Activated CD8-positive, alpha-beta memory T cell treated with anti-CD3 and anti-CD28 coated beads, Interleukin-2, amount 10 ng/mL, durations not matched to agents 7 days and 5 days (primary cell): ENCODE results near the gene MRPL51. TPM values are rescaled to one million over a fixed set of nuclear protein-coding genes. Genes with fewer than 3 reads are reported as not detected.
"Not testable (repeated sequence)": the region's sequence is repeated elsewhere in the genome, so short reads cannot be mapped to it uniquely, and the experiment has no call there.

ENCODE experiments used
- ATAC-seq: fragments of 150-1000 bp; cut with Tn5 transposase; one replicate; pipeline ENCODE4 v1.10.0; 2021; ENCODE audit warnings: moderate library complexity
- CTCF ChIA-PET: fragments of 350-600 bp; sonication (Branson Sonifier 250); formaldehyde crosslinking; loops from one replicate; lab custom pipeline; 2021; ENCODE audit warnings: antibody characterized with exemption; lab: Charles Lee
- DNase-seq: peaks from one replicate; pipeline ENCODE4 v3.0.0-alpha.2; 2020
- H3K27ac Mint-ChIP-seq: one replicate; pipeline ENCODE4 v1.8.0; 2021; ENCODE audit warnings: mild to moderate bottlenecking, mixed read lengths
- H3K27me3 Mint-ChIP-seq: one replicate; pipeline ENCODE4 v1.8.0; 2021; ENCODE audit warnings: mixed read lengths
- H3K36me3 Mint-ChIP-seq: one replicate; pipeline ENCODE4 v1.8.0; 2021; ENCODE audit warnings: mild to moderate bottlenecking, mixed read lengths
- H3K4me1 Mint-ChIP-seq: one replicate; pipeline ENCODE4 v1.8.0; 2021; ENCODE audit warnings: mixed read lengths
- H3K4me3 Mint-ChIP-seq: one replicate; pipeline ENCODE4 v1.8.0; 2021; ENCODE audit warnings: mild to moderate bottlenecking, moderate library complexity, mixed read lengths
- H3K9me3 Mint-ChIP-seq: one replicate; pipeline ENCODE4 v1.8.0; 2022; ENCODE audit warnings: low read depth, mixed read lengths
- total RNA-seq, 2 experiments: library from RNA; stranded (reverse); gene quantifications; one replicate each; pipeline ENCODE4 v1.2.3, GENCODE V29; 2021

The MRPL51 gene
- total RNA-seq, 2 experiments from 2014 or later = 191 to 271 TPM

GRCh38 chr12:6494968-6495367 lies 1.9 kb upstream of the MRPL51 start:
- Mint-ChIP-seq H3K27me3 (no peaks in the 10 kb centered on the region), H3K9me3 (no peaks in the 10 kb centered on the region), H3K4me1 (peaks cover 43% of the 10 kb centered on the region), H3K36me3 (peaks cover 49% of the 10 kb centered on the region), H3K4me3 (peak overlapping the region; percentile 91), H3K27ac (peak overlapping the region; percentile 94)
- CTCF ChIA-PET = interaction anchor here (1.0 to 2.0 kb wide), 11 partner anchors 10 to 76 kb away, joined by 3 to 12 read pairs (median 5); partner anchors contain the start of genes GAPDH and TAPBPL
- DNase-seq = no peak
- no peak for ATAC-seq

GRCh38 chr12:6494258-6494743 lies 1.2 kb upstream of the MRPL51 start:
- Mint-ChIP-seq H3K27me3 (no peaks in the 10 kb centered on the region), H3K36me3 (peaks cover 47% of the 10 kb centered on the region), H3K27ac (peak overlapping the region; percentile 94), H3K4me1 (peaks cover 43% of the 10 kb centered on the region), H3K9me3 (no peaks in the 10 kb centered on the region), H3K4me3 (peak overlapping the region; percentile 91)
- ATAC-seq (peak; percentile 4), DNase-seq (no peak)
- CTCF ChIA-PET = interaction anchor here (0.6 to 2.0 kb wide), 11 partner anchors 10 to 76 kb away, joined by 3 to 12 read pairs (median 5); partner anchors contain the start of genes GAPDH and TAPBPL

GRCh38 chr12:6493497-6494257 lies 615 bp upstream of the MRPL51 start, which contains the start of gene NCAPD2:
TSS of gene NCAPD2 (plus strand) at chr12:6494102. CDS start at chr12:6495099, 997 bp downstream.
- H3K4me3 Mint-ChIP-seq = peak within 1 kb of the TSS; percentile 91
- peak within 1 kb of the TSS; percentile 95 for H3K27ac Mint-ChIP-seq
- no peaks in the 10 kb centered on the region for H3K9me3 Mint-ChIP-seq
- ATAC-seq = peak; percentile 87
- peaks cover 45% of the 10 kb centered on the region for H3K36me3 Mint-ChIP-seq
- H3K4me1 Mint-ChIP-seq = peaks cover 43% of the 10 kb centered on the region
- DNase-seq = peak; percentile 99
- H3K27me3 Mint-ChIP-seq = no peaks in the 10 kb centered on the region
- CTCF ChIA-PET = interaction anchor here (0.6 to 2.6 kb wide), 21 partner anchors 9 to 230 kb away, joined by 3 to 12 read pairs (median 4); partner anchors contain the start of genes COPS7A, GAPDH, NOP2 and TAPBPL

- H3K4me3 Mint-ChIP-seq, H3K27me3 Mint-ChIP-seq, ATAC-seq, DNase-seq, H3K27ac Mint-ChIP-seq, H3K9me3 Mint-ChIP-seq: not testable (repeated sequence)
- peaks cover 26% of the 10 kb centered on the region for H3K36me3 Mint-ChIP-seq
- H3K4me1 Mint-ChIP-seq = peaks cover 21% of the 10 kb centered on the region
- CTCF ChIA-PET = interaction anchor here (0.9 to 1.6 kb wide), 2 partner anchors 26 to 67 kb away, joined by 3 to 5 read pairs; no protein-coding TSS in a partner anchor
Measured at GRCh38 chr12:6490673-6491072, 2.4 kb downstream of the MRPL51 start.

- no peak overlapping the region for H3K4me3 Mint-ChIP-seq
- CTCF ChIA-PET = interaction anchor here (1.0 kb wide), 1 partner anchor 52 kb away, joined by 4 read pairs; no protein-coding TSS in a partner anchor
Measured at GRCh38 chr12:6489449-6489848, 3.6 kb downstream of the MRPL51 start.

GRCh38 chr12:6488240-6488639 lies 4.8 kb downstream of the MRPL51 start:
- H3K9me3 Mint-ChIP-seq = no peaks in the 10 kb centered on the region
- no peak overlapping the region for H3K27ac Mint-ChIP-seq
- ATAC-seq = no peak
- CTCF ChIA-PET = interaction anchor here (0.6 to 2.2 kb wide), 6 partner anchors 18 to 65 kb away, joined by 3 to 7 read pairs (median 4); partner anchors contain the start of gene VAMP1
- no peak for DNase-seq
- peaks cover 13% of the 10 kb centered on the region for H3K4me1 Mint-ChIP-seq
- peaks cover 13% of the 10 kb centered on the region for H3K36me3 Mint-ChIP-seq
- H3K27me3 Mint-ChIP-seq = no peaks in the 10 kb centered on the region
- no peak overlapping the region for H3K4me3 Mint-ChIP-seq

More at GRCh38 chr12:6489449-6489848, 3.6 kb downstream of the MRPL51 start:
- ATAC-seq (no peak), DNase-seq (no peak)
- Mint-ChIP-seq H3K27ac (no peak overlapping the region), H3K36me3 (peaks cover 15% of the 10 kb centered on the region), H3K27me3 (no peaks in the 10 kb centered on the region), H3K4me1 (peaks cover 13% of the 10 kb centered on the region), H3K9me3 (no peaks in the 10 kb centered on the region)

- DNase-seq (no peak), ATAC-seq (no peak)
- H3K27ac Mint-ChIP-seq = no peak overlapping the region
- H3K27me3 Mint-ChIP-seq = peaks cover 14% of the 10 kb centered on the region
- H3K4me3 Mint-ChIP-seq = no peak overlapping the region
- no peaks in the 10 kb centered on the region for H3K36me3 Mint-ChIP-seq
- H3K9me3 Mint-ChIP-seq = no peaks in the 10 kb centered on the region
- H3K4me1 Mint-ChIP-seq = no peaks in the 10 kb centered on the region
- CTCF ChIA-PET = no interaction called here
Measured at GRCh38 chr12:6478416-6478815, 14.6 kb downstream of the MRPL51 start.

GRCh38 chr12:6477601-6478377 lies 15.3 kb downstream of the MRPL51 start:
- H3K27me3 Mint-ChIP-seq = peaks cover 14% of the 10 kb centered on the region
- H3K4me3 Mint-ChIP-seq, H3K4me1 Mint-ChIP-seq, H3K36me3 Mint-ChIP-seq, ATAC-seq, H3K9me3 Mint-ChIP-seq, CTCF ChIA-PET, DNase-seq, H3K27ac Mint-ChIP-seq: not testable (repeated sequence)

GRCh38 chr12:6476489-6476888 lies 16.6 kb downstream of the MRPL51 start:
- H3K36me3 Mint-ChIP-seq = no peaks in the 10 kb centered on the region
- H3K4me1 Mint-ChIP-seq = peaks cover 6% of the 10 kb centered on the region
- H3K4me3 Mint-ChIP-seq = no peak overlapping the region
- H3K27me3 Mint-ChIP-seq = peaks cover 14% of the 10 kb centered on the region
- CTCF ChIA-PET = no interaction called here
- H3K27ac Mint-ChIP-seq = no peak overlapping the region
- DNase-seq = no peak
- ATAC-seq = no peak
- H3K9me3 Mint-ChIP-seq = no peaks in the 10 kb centered on the region

GRCh38 chr12:6475233-6475975 lies 17.7 kb downstream of the MRPL51 start:
- CTCF ChIA-PET = not testable (repeated sequence)

GRCh38 chr12:6472491-6472890 lies 20.6 kb downstream of the MRPL51 start:
- peaks cover 20% of the 10 kb centered on the region for H3K36me3 Mint-ChIP-seq
- no peak for ATAC-seq
- CTCF ChIA-PET = interaction anchor here (1.7 to 4.3 kb wide), 2 partner anchors 11 to 21 kb away, joined by 5 to 32 read pairs; partner anchors contain the start of gene TAPBPL
- peaks cover 36% of the 10 kb centered on the region for H3K4me1 Mint-ChIP-seq
- no peak overlapping the region for H3K4me3 Mint-ChIP-seq
- peaks cover 8% of the 10 kb centered on the region for H3K27me3 Mint-ChIP-seq
- no peak overlapping the region for H3K27ac Mint-ChIP-seq
- no peak for DNase-seq
- H3K9me3 Mint-ChIP-seq = no peaks in the 10 kb centered on the region

More at GRCh38 chr12:6475233-6475975, 17.7 kb downstream of the MRPL51 start:
- not testable (repeated sequence) for H3K4me3 Mint-ChIP-seq, DNase-seq, H3K27ac Mint-ChIP-seq, ATAC-seq, H3K9me3 Mint-ChIP-seq, H3K36me3 Mint-ChIP-seq
- Mint-ChIP-seq H3K27me3 (peaks cover 13% of the 10 kb centered on the region), H3K4me1 (peaks cover 12% of the 10 kb centered on the region)

GRCh38 chr12:6471989-6472360 lies 21.1 kb downstream of the MRPL51 start:
- peaks cover 25% of the 10 kb centered on the region for H3K36me3 Mint-ChIP-seq
- no peak for DNase-seq
- no peak for ATAC-seq
- H3K27me3 Mint-ChIP-seq = peaks cover 8% of the 10 kb centered on the region
- H3K4me3 Mint-ChIP-seq = no peak overlapping the region
- peak overlapping the region; percentile 2 for H3K27ac Mint-ChIP-seq
- CTCF ChIA-PET = interaction anchor here (1.2 to 4.3 kb wide), 5 partner anchors 10 to 83 kb away, joined by 3 to 32 read pairs (median 5); partner anchors contain the start of gene TAPBPL
- no peaks in the 10 kb centered on the region for H3K9me3 Mint-ChIP-seq
- peaks cover 41% of the 10 kb centered on the region for H3K4me1 Mint-ChIP-seq
